ENCODE results near the gene TMEM120A.

GRCh38 chr7:75994388-75995051, at the start of gene TMEM120A:
- TF ChIP-seq CTCF (IDR thresholded peaks at IDR 0.05; ENCODE audit: low read depth, low read length) (no peak), POLR2A (IDR thresholded peaks at IDR 0.05; ENCODE audit: extremely low read depth, insufficient read length) (peak; percentile 94), MYC (IDR thresholded peaks at IDR 0.05; ENCODE audit: low read depth, low read length) (peak; percentile 73)
